HepG2 (cell line): Measurements from ENCODE around the gene DMBT1. TPM values are rescaled to one million over a fixed set of nuclear protein-coding genes. Genes with fewer than 3 reads are reported as not detected.

ENCODE experiments used
- ATAC-seq: fragments of 200-7000 bp; cut with Tn5 transposase; 3 replicates; pipeline ENCODE4 v1.9.1; 2020; ENCODE audit warnings: mild to moderate bottlenecking, moderate library complexity
- BruUV-seq: library from RNA; stranded (reverse); fragments of 400-500 nt; replicated peaks from 2 replicates; lab custom pipeline; 2021; lab: Mats Ljungman, UMichigan
- CTCF ChIA-PET: fragments of 300-600 bp; formaldehyde crosslinking; extraction: SDS; loops from one replicate; lab custom pipeline; 2021; ENCODE audit warnings: low total read pairs, inconsistent platforms, low intra/inter-chr PET ratio; lab: Yijun Ruan, JAX
- POLR2A ChIA-PET: fragments of 350-600 bp; sonication (Branson Sonifier 250); formaldehyde crosslinking; loops from one replicate; lab custom pipeline; 2020; ENCODE audit warnings: antibody characterized with exemption, inconsistent platforms; lab: Yijun Ruan, JAX
- DNase-seq: peaks from one replicate; pipeline ENCODE4 v3.0.0-alpha.2; 2015; ENCODE audit warnings: low spot score
- FAIRE-seq: peaks from 3 replicates; lab custom pipeline; 2011; peaks lifted over from hg19 to GRCh38; lab: Jason Lieb, UNC
- H2AFZ ChIP-seq: one replicate; pipeline ENCODE4 v1.6.1; 2011; ENCODE audit warnings: low read length, inconsistent platforms
- H3K27ac ChIP-seq: fragments of 300-600 bp; 3 replicates; pipeline ENCODE4 v1.8.0; 2011; ENCODE audit warnings: mixed run types, mild to moderate bottlenecking, mixed read lengths, low read length, inconsistent platforms; ENCODE audit not compliant: insufficient read depth; ENCODE audit errors: extremely low read length
- H3K27me3 ChIP-seq, 2 experiments: fragments of 200-600 bp in 1 of 2; 2 replicates in 1 of 2; 3 replicates in 1 of 2; pipeline versions ENCODE4 v1.6.0 to v1.8.0; 2011; ENCODE audit warnings: low read length in 2 of 2, mild to moderate bottlenecking in 2 of 2, moderate library complexity in 2 of 2, inconsistent platforms in 1 of 2; ENCODE audit not compliant: insufficient read depth in 2 of 2, control insufficient read depth in 1 of 2
- H3K36me3 ChIP-seq, 2 experiments: fragments of 200-600 bp in 1 of 2; replicated peaks in 1 of 2; 2 replicates in 1 of 2; 3 replicates in 1 of 2; pipeline versions ENCODE4 v1.5.1 to v1.8.0; 2011; ENCODE audit warnings: low read length in 2 of 2, inconsistent platforms in 1 of 2; ENCODE audit not compliant: insufficient read depth in 2 of 2, control insufficient read depth in 1 of 2
- H3K4me1 ChIP-seq: 2 replicates; pipeline ENCODE4 v1.5.1; 2012; ENCODE audit warnings: low read length, inconsistent platforms; ENCODE audit not compliant: insufficient read depth
- H3K4me2 ChIP-seq: 2 replicates; pipeline ENCODE4 v1.6.0; 2011; ENCODE audit warnings: low read depth, low read length, inconsistent platforms
- H3K4me3 ChIP-seq, 3 experiments: fragments of 200-600 bp in 1 of 3; sonication (generic), shearing (Covaris generic) in 1 of 3; replicated peaks in 1 of 3; 2 replicates each; pipeline ENCODE4 v1.5.1; 2011 to 2016; ENCODE audit warnings: low read length in 3 of 3, inconsistent platforms in 2 of 3, low read depth in 2 of 3, mild to moderate bottlenecking in 2 of 3, control low read depth in 1 of 3, mixed read lengths in 1 of 3; ENCODE audit not compliant: insufficient read depth in 1 of 3
- H3K79me2 ChIP-seq: one replicate; pipeline ENCODE4 v1.6.1; 2011; ENCODE audit warnings: low read length, inconsistent platforms; ENCODE audit not compliant: insufficient read depth
- H3K9ac ChIP-seq: 2 replicates; pipeline ENCODE4 v1.6.0; 2011; ENCODE audit warnings: mild to moderate bottlenecking, low read depth, low read length, inconsistent platforms; ENCODE audit not compliant: insufficient read depth
- H3K9me3 ChIP-seq: 2 replicates; pipeline ENCODE4 v1.5.1; 2012; ENCODE audit warnings: mild to moderate bottlenecking, low read length
- H4K20me1 ChIP-seq: 2 replicates; pipeline ENCODE4 v1.6.0; 2011; ENCODE audit warnings: inconsistent platforms, mild to moderate bottlenecking, low read length, moderate library complexity; ENCODE audit not compliant: insufficient read depth
- ERF ChIP-seq: IDR thresholded peaks from 2 replicates; pipeline ENCODE4 v1.6.1; 2018; ENCODE audit warnings: missing biosample characterization, missing genetic modification reagents
- GLI4 ChIP-seq: sonication (generic); formaldehyde crosslinking; IDR thresholded peaks from 2 replicates; pipeline ENCODE4 v1.5.1; 2020; ENCODE audit warnings: missing genetic modification reagents, mild to moderate bottlenecking, moderate library complexity, borderline replicate concordance
- MEF2D ChIP-seq: sonication (generic); formaldehyde crosslinking; IDR thresholded peaks from 2 replicates; pipeline ENCODE4 v1.5.1; 2020; ENCODE audit warnings: mild to moderate bottlenecking, missing genetic modification reagents
- MEIS2 ChIP-seq: sonication (generic); formaldehyde crosslinking; IDR thresholded peaks from 2 replicates; pipeline ENCODE4 v1.9.0; 2021; ENCODE audit warnings: mild to moderate bottlenecking, missing genetic modification reagents
- TARDBP ChIP-seq: sonication (generic); formaldehyde crosslinking; IDR thresholded peaks from 2 replicates; pipeline ENCODE4 v1.8.0; 2022; ENCODE audit warnings: mild to moderate bottlenecking, missing genetic modification reagents
- ZNF20 ChIP-seq: sonication (generic); formaldehyde crosslinking; IDR thresholded peaks from 2 replicates; pipeline ENCODE4 v1.4.0; 2020; ENCODE audit warnings: mild to moderate bottlenecking, moderate library complexity, missing genetic modification reagents
- ZNF549 ChIP-seq: sonication (generic); formaldehyde crosslinking; IDR thresholded peaks from 2 replicates; pipeline ENCODE4 v1.5.0; 2020; ENCODE audit warnings: missing genetic modification reagents
- ZNF569 ChIP-seq: sonication (generic); formaldehyde crosslinking; IDR thresholded peaks from 2 replicates; pipeline ENCODE4 v1.5.0; 2020; ENCODE audit warnings: mild to moderate bottlenecking, missing genetic modification reagents, moderate library complexity, borderline replicate concordance
- WGBS: methylation state at CpG from one replicate; pipeline ENCODE4 v1.1.6; 2017; ENCODE audit warnings: low lambda C conversion rate; 5-methylcytosine and 5-hydroxymethylcytosine counted together
- in situ Hi-C: cut with HindIII; loops from 2 replicates; pipeline ENCODE4 v1.10.0; 2017; ENCODE audit warnings: low pct_unique_long_range_greater_than_20kb; ENCODE audit not compliant: extremely low pct_ligation_motif_present
- intact Hi-C: fragments of 100-400 bp; cut with micrococcal nuclease; formaldehyde crosslinking; loops from one replicate; pipeline ENCODE4 v1.10.0; 2022; ENCODE audit not compliant: unreplicated experiment
- polyA plus RNA-seq, 8 experiments: library from polyadenylated mRNA; depleted of rRNA in 3 of 8; stranded (reverse) in 7 of 8; unstranded in 1 of 8; fragments of >200 nt; fragmentation: Illumina TruSeq in 4 of 8; extraction: Trizol in 4 of 8; gene quantifications; 2 replicates each; pipeline versions ENCODE4 v1.2.1 to v1.2.3, GENCODE V29; 2011 to 2016; ENCODE audit warnings: low read depth in 4 of 8, missing spikeins in 1 of 8, mixed read lengths in 1 of 8; ENCODE audit not compliant: insufficient read depth in 1 of 8
- total RNA-seq, 5 experiments: library from RNA; depleted of rRNA; stranded (reverse); fragments of >200 nt; fragmentation: Illumina TruSeq; extraction: Trizol; gene quantifications; 2 replicates each; pipeline ENCODE4 v1.2.3, GENCODE V29; 2016; ENCODE audit warnings: low read depth in 1 of 5
- TF ChIP-seq, protein P1 (sequence below): sonication (generic); formaldehyde crosslinking; IDR thresholded peaks from 2 replicates; pipeline ENCODE4 v1.5.0; 2020; ENCODE audit warnings: mild to moderate bottlenecking, missing genetic modification reagents
- TF ChIP-seq, protein P2 (sequence below): sonication (generic); formaldehyde crosslinking; IDR thresholded peaks from 2 replicates; pipeline ENCODE4 v1.5.0; 2020; ENCODE audit warnings: missing genetic modification reagents

DMBT1 gene
- total and polyA plus RNA-seq, 2 of the 13 experiments (the other 11 are each of a cell fraction or from before 2014, with no cell fraction given): not detected

DNA sequence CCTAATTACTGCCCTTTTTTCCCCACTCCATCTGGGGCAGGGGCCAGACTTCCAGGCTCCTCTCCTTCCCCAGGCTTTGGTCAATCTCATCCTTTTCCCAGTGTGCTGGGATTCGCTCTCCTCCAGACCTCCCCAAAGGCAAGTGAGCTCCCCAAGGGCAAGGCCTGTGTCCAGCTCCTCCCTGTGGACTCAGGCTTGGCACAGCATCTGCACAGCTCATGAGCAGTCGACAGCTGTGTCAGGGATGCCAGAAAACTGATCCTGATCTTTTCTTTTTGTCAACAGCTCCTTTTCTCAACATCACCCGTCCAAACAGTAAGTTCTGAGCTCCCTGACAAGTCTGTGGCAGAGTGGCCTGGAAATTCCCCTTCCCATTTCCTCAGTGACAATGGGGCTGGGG is 72.0 kb downstream of the DMBT1 start:
- H3K79me2 ChIP-seq: no peaks in the 10 kb centered on the region
- no peaks in the 10 kb centered on the region for H4K20me1 ChIP-seq
- TF ChIP-seq, protein P1, sequence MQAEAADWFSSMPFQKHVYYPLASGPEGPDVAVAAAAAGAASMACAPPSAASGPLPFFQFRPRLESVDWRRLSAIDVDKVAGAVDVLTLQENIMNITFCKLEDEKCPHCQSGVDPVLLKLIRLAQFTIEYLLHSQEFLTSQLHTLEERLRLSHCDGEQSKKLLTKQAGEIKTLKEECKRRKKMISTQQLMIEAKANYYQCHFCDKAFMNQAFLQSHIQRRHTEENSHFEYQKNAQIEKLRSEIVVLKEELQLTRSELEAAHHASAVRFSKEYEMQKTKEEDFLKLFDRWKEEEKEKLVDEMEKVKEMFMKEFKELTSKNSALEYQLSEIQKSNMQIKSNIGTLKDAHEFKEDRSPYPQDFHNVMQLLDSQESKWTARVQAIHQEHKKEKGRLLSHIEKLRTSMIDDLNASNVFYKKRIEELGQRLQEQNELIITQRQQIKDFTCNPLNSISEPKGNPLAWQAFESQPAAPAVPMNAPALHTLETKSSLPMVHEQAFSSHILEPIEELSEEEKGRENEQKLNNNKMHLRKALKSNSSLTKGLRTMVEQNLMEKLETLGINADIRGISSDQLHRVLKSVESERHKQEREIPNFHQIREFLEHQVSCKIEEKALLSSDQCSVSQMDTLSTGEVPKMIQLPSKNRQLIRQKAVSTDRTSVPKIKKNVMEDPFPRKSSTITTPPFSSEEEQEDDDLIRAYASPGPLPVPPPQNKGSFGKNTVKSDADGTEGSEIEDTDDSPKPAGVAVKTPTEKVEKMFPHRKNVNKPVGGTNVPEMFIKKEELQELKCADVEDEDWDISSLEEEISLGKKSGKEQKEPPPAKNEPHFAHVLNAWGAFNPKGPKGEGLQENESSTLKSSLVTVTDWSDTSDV (CRISPR knock-in tag): no peak
- TF ChIP-seq TARDBP (CRISPR knock-in tag): no peak
- no peak for TF ChIP-seq MEF2D (CRISPR knock-in tag)
- no peak for TF ChIP-seq ERF (CRISPR knock-in tag)
- no peak for TF ChIP-seq MEIS2 (CRISPR knock-in tag)
- TF ChIP-seq ZNF20: no peak
- TF ChIP-seq, protein P2, sequence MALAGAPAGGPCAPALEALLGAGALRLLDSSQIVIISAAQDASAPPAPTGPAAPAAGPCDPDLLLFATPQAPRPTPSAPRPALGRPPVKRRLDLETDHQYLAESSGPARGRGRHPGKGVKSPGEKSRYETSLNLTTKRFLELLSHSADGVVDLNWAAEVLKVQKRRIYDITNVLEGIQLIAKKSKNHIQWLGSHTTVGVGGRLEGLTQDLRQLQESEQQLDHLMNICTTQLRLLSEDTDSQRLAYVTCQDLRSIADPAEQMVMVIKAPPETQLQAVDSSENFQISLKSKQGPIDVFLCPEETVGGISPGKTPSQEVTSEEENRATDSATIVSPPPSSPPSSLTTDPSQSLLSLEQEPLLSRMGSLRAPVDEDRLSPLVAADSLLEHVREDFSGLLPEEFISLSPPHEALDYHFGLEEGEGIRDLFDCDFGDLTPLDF (CRISPR knock-in tag): no peak
- TF ChIP-seq GLI4: no peak
- no peak for TF ChIP-seq ZNF549 (CRISPR knock-in tag)
- TF ChIP-seq ZNF569 (CRISPR knock-in tag): no peak
- H3K9me3 ChIP-seq: no peaks in the 10 kb centered on the region
- no peaks in the 10 kb centered on the region for H3K4me1 ChIP-seq
- H3K36me3 ChIP-seq: no peaks in the 10 kb centered on the region
- no peak for ATAC-seq
- CTCF ChIA-PET: no interaction called here
- DNase-seq: no peak
- H3K27ac ChIP-seq: no peak overlapping the region
- in situ Hi-C loops (loop anchor here (25.0 kb wide), 1 partner anchor 930 kb away; no protein-coding TSS in a partner anchor), intact Hi-C loops (no loop called here)
- 0% methylated on average over 3 of the region's 3 CpGs for WGBS
- no peak overlapping the region for H2AFZ ChIP-seq
- POLR2A ChIA-PET: no interaction called here
- H3K4me2 ChIP-seq: no peak overlapping the region
- H3K9ac ChIP-seq: no peak overlapping the region
- H3K4me3 ChIP-seq: no peak overlapping the region
- BruUV-seq: no TSS peak
- H3K27me3 ChIP-seq: peaks cover 0 to 5% of the 10 kb centered on the region in 2 experiments; a peak in 4 of 5 replicates
- no peak for FAIRE-seq
